Measurements from ENCODE around the gene UBASH3A.

UBASH3A gene, protein sequence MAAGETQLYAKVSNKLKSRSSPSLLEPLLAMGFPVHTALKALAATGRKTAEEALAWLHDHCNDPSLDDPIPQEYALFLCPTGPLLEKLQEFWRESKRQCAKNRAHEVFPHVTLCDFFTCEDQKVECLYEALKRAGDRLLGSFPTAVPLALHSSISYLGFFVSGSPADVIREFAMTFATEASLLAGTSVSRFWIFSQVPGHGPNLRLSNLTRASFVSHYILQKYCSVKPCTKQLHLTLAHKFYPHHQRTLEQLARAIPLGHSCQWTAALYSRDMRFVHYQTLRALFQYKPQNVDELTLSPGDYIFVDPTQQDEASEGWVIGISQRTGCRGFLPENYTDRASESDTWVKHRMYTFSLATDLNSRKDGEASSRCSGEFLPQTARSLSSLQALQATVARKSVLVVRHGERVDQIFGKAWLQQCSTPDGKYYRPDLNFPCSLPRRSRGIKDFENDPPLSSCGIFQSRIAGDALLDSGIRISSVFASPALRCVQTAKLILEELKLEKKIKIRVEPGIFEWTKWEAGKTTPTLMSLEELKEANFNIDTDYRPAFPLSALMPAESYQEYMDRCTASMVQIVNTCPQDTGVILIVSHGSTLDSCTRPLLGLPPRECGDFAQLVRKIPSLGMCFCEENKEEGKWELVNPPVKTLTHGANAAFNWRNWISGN

GRCh38 chr21:42403611-42404231 is at the start of gene UBASH3A:
Gene UBASH3A, plus strand, starts transcription at chr21:42403902. Its CDS starts 44 bp downstream, at chr21:42403946.
- peak; percentile 66 for DNase-seq

DNA sequence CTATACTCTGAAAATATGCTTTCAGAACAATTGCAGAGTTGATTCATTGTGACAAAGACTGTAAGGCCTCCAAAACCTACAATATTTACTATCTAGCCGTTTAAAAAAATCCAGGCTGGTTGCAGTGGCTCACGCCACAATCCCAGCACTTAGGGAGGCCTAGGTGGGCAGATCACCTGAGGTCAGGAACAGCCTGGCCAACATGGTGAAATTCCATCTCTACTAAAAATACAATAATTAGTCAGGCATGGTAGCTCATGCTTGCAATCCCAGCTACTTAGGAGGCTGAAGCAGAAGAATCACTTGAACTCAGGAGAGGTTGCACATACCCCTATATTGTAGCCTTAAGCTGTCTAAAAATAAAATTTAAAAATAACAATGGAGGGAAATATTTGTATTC is 47.7 kb upstream of the UBASH3A start:
- DNase-seq, result no peak

- DNase-seq, result no peak
Observed at GRCh38 chr21:42356650-42357049, 47.1 kb upstream of the UBASH3A start.

GRCh38 chr21:42357307-42357706 is 46.4 kb upstream of the UBASH3A start:
- no peak for DNase-seq

DNA sequence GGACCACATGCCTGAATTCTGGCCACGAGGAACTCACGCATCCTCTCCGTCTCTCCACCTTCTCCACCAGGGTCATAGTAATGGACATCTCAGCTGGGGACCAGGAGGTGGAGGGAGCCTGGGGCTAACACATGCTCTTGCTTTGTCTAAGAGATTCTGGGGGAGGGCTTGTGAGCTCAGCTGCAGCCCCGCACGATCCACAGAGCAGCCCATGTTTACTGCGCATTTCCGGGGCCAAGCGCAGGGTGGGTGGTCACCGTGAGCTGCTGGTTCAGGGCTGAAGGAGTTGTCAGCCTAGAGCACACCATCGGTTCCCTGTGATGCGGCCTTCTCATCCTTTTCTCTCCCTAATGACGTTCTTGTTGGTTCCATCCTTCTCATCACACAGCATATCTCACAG is 45.4 kb upstream of the UBASH3A start:
- DNase-seq, result no peak

DNA sequence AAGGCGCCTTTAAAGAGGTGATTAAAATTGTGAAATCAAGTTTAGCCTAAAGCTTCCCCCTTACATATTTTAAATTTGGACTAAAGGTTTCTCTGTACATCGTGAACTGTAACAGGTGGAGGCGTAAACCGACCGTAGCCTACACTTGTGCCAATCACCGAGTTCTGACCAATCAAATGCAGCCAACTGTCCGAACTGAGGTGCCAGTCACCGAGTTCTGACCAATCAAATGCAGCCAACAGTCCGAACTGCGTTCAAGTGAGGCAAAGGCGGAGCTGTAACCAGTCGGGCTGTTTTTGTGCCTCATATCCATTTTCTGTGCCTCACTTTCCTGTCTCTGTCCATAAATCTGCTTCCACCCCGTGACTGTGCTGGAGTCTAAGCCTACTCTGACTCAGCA is 44.8 kb upstream of the UBASH3A start:
- DNase-seq, result no peak

- no peak for DNase-seq
Observed at GRCh38 chr21:42360317-42360716, 43.4 kb upstream of the UBASH3A start.

DNA sequence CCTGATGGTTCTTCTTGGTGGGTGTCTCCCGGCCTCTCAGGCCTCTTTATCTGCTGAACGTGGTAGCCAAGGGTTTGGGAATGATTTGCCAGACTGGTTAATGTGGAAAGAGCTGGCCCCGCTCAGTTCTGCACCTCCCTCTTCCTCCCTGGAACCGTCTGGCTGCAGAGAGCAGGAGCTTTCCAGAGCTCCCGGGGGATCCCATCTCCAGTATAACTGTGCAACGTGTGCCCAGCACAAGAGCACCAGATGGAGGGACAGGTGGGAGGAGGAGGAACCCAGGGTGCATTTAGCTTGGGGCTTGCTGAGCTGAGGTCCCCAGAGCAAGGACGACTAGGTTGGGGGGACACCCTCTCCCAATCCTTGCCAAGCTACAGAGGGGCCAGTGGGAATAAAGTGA is 42.4 kb upstream of the UBASH3A start:
- DNase-seq, result no peak

GRCh38 chr21:42362198-42362597 is 41.5 kb upstream of the UBASH3A start:
- DNase-seq, result no peak

GRCh38 chr21:42362700-42363099 is 41.0 kb upstream of the UBASH3A start:
- no peak for DNase-seq

- DNase-seq, result no peak
Observed at GRCh38 chr21:42363312-42363711, 40.4 kb upstream of the UBASH3A start.

GRCh38 chr21:42364304-42364865 is 39.3 kb upstream of the UBASH3A start:
- DNase-seq, result no peak

- DNase-seq, result no peak
Observed at GRCh38 chr21:42365770-42366169, 37.9 kb upstream of the UBASH3A start.

DNA sequence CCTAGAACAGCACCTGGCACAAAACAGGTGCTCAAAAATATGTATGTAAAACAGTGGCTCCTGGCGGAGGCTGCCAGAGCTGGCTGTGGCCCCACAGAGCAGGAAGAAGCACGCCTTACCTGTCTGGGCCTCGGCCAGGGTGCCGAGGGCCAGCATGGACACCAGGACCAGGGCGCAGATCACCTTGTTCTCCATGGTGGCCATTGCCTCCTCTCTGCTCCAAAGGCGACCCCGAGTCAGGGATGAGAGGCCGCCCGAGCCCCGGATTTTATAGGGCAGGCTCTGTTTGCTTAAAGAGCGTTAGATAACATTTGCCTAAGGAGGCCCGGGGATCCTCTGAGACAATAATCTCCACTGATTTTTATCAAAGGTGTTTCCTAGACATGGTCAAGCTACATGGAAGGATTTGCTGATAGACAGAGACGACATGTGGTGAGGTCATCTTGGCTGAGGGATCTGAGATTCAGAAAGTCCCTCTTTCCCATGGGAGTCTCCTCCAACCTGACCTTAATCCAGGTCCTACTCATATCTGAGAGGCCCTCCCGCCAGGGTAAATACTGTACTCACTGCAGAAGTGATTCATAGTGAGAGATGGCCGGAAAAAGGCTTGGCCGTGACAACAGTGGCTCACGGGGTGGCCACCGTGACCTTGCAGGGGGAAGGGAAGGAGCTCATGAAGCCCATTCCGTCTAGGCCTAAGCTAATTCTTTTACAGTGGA is 37.3 kb upstream of the UBASH3A start, which contains the start of gene TFF1:
TSS of gene TFF1 (minus strand) at position 244 of the 719 bp plus-strand sequence. CDS start at position 204, 40 bp downstream.
- DNase-seq, result no peak

DNA sequence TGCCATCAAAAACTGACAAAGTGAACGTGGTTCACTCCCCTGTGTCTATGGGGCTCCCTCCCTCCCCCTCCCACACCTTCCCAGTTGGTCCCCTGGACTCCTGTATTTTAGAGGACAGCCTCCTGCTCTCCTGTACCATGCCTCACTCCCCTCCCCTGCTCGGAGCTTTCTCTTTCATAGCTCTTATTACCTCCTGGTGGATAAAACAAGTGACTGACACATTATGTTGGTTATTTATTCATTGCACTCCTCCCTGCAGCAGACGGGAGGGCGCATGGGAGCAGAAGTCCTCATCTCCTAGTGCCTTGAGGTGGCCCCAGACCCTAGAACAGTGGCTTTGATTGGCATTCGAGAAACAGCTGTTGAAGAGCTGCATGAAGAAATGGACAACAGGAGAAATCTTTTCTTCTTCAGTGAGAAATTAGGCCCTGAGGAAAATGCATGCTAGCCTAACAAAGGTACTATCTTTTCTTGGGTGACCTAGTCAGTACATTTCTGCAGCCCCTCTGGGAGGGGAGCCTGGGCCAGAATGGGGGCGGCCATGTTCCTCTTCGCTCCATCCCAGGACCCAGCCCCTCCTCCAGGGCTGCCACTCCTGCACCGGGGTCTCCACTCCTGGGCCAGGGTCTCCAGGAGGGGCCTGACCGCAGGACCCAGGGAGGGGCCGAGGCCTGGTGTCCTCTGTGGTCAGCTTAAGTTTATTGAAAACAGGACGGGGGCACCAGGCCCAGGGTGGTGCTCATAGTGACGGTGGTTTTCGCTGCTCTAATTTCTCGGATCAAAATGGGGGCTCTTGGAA is 36.1 kb upstream of the UBASH3A start:
- DNase-seq, result no peak

DNA sequence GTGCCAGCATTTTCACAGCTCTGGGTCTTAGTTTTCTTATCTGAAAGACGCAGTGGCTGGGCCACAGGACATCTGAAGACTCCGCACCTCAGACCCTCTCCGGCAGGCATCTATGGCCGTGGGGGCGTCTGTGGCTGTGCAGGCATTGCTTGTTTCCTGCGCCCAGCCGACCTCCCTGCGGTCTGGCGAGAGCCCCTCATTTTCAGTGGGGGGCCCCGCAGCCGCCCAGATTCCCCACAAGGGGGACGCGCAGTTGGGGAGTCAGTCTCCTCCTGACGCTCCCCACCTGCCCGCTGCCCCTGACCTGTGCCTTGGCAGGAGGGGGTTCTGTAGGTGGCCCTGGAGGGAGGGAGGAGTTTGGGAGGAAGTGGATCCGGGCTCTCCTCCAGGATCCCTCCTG is 33.9 kb upstream of the UBASH3A start:
- DNase-seq, result no peak

DNA sequence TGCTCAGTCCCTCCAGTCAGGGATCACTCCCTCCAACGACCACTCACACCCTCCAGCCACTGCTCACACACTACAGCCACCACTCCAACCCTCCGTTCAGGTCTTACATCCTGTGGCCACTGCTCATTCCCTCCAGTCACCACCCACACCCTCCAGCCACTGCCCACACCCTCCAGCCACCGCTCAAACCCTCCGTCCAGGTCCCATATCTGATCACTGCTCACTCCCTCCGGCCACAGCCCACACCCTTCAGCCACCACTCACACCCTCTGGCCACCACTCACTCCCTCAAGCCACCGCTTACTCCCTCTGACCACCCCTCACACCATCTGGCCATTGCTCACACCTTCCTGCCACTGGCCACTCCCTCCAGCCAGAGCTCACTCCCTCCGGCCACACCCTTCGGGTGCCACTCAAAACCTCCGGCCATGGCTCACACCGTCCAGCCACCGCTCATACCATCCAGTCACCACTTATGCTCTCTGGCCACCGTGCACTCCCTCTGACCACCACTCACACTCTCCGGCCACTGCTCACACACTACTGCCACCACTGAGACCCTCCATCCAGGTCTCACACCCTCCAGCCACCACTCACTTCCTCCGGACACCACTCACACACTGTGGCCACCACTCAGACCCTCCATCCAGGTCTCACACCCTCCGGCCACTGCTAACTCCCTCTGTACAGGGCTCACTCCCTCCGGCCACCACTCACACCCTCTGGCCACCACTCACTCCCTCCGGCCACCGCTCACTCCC is 32.6 kb upstream of the UBASH3A start:
- DNase-seq, result no peak

DNA sequence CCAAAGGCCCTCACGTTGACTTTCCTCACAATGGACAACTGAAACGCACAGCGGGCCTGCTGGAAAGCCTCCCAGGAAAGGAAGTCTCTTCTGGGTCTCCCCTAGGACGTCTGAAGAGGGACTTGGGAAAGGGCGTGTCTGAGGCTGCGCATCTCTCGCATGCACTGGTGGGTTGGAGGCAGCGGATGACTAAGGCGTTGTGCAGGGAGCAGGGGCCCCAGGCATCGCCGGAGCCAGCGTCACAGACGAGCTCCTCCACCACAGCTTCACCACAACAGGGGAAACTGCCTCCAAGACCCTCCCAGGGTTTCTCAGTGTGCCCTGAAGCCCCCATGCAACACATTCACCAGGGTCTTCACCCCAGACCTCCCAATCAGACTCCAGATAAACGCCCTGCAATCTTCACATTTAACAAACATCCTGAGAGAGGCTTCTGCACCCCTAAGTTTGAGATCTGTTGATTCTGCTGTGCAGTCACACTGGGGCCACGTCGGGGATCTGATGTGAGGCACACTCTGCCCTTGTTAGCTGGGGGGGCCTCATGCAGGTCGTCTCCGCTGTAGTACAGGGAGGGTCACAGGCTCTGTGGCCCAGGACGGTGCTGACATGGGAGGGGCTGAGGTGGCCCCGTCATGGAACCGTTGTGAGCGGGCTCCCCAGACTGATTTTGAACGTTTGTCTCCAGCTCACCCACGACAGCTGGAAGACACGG is 30.4 kb upstream of the UBASH3A start:
- DNase-seq, result no peak

DNA sequence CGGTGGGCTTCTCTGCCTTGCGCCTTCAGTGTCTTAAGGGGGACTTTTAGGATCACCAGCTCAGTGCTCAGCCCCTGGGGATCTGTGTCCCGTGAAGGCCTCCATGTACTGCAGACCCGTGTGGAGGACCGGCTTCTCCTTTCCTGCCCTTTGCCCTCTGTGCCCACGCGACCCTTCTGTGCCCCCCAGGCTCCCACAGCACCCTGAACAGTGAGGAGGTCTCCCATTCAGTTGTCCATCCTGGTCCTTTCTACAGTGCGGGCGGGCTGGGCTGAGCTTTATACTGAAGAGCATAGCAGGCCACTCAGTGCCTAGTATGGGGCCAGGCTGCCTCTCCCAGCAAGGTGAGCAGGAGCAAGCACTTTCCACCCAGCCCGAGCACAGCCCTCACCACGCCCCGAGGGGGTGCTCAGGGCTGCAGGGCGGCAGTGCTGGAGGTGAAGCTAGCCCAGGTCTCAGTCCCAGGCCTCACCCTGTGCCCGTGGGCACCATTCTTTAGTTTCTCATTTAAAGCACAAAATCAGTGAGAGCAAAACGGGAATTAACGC is 29.7 kb upstream of the UBASH3A start:
- no peak for DNase-seq

GRCh38 chr21:42374457-42374856 is 29.2 kb upstream of the UBASH3A start:
- no peak for DNase-seq

All from CD4-positive, alpha-beta T cell treated with Interleukin-10 for 1 hour (primary cell).